K562 (cell line): ENCODE measurements around the gene GPHA2. TPM values are rescaled to one million over a fixed set of nuclear protein-coding genes. Genes with fewer than 3 reads are reported as not detected.
A peak's percentile ranks its signal among the peaks of the same experiment; 100 is the strongest.

ENCODE experiments used
- ATAC-seq: fragments of 200-7000 bp; cut with Tn5 transposase; 3 replicates; pipeline ENCODE4 v1.9.1; 2020; ENCODE audit warnings: moderate library complexity
- BruUV-seq: library from RNA; stranded (reverse); fragments of 400-500 nt; replicated peaks from 2 replicates; lab custom pipeline; 2021; lab: Mats Ljungman, UMichigan
- CTCF ChIA-PET: fragments of 300-600 bp; formaldehyde crosslinking; extraction: SDS; loops from one replicate; lab custom pipeline; 2021; ENCODE audit warnings: low intra/inter-chr PET ratio; lab: Yijun Ruan, JAX
- POLR2A ChIA-PET: fragments of 300-600, 350-650 bp; sonication (Branson Sonifier 250); formaldehyde crosslinking; extraction: SDS; loops from one replicate; lab custom pipeline; 2021; ENCODE audit warnings: antibody characterized with exemption, inconsistent platforms; lab: Yijun Ruan, JAX
- DNase-seq, 4 experiments: peaks; one replicate each; pipeline versions ENCODE4 v3.0.0 to v3.0.0-alpha.2; 2011 to 2018; ENCODE audit warnings: low spot score in 3 of 4, mixed read lengths in 3 of 4; ENCODE audit errors: extremely low read depth in 1 of 4
- FAIRE-seq: peaks from 2 replicates; lab custom pipeline; 2011; peaks lifted over from hg19 to GRCh38; lab: Jason Lieb, UNC
- H2AFZ ChIP-seq: 2 replicates; pipeline ENCODE4 v1.6.0; 2011; ENCODE audit warnings: low read depth, low read length, control low read depth, inconsistent platforms
- H3K27ac ChIP-seq: fragments of 200-600 bp; 3 replicates; pipeline ENCODE4 v1.8.0; 2011; ENCODE audit warnings: low read depth, mild to moderate bottlenecking, control low read depth, inconsistent platforms, low read length, moderate library complexity, mixed read lengths; ENCODE audit errors: extremely low read depth
- H3K27me3 ChIP-seq, 2 experiments: fragments of 300-600 bp in 1 of 2; 2 replicates in 1 of 2; 3 replicates in 1 of 2; pipeline versions ENCODE4 v1.6.0 to v1.8.0; 2011; ENCODE audit warnings: inconsistent platforms in 2 of 2, low read length in 2 of 2, mild to moderate bottlenecking in 1 of 2, mixed read lengths in 1 of 2, moderate library complexity in 1 of 2; ENCODE audit not compliant: control insufficient read depth in 2 of 2, insufficient read depth in 2 of 2
- H3K36me3 ChIP-seq: fragments of 300-600 bp; 3 replicates; pipeline ENCODE4 v1.8.0; 2011; ENCODE audit warnings: mild to moderate bottlenecking, low read length, inconsistent platforms; ENCODE audit not compliant: control insufficient read depth, insufficient read depth
- H3K4me1 ChIP-seq, 2 experiments: fragments of 200-600 bp in 1 of 2; replicated peaks in 1 of 2; 2 replicates in 1 of 2; 3 replicates in 1 of 2; pipeline versions ENCODE4 v1.5.1 to v1.8.0; 2011; ENCODE audit warnings: inconsistent platforms in 2 of 2, low read length in 2 of 2, mild to moderate bottlenecking in 1 of 2, mixed read lengths in 1 of 2, moderate library complexity in 1 of 2; ENCODE audit not compliant: control insufficient read depth in 2 of 2, insufficient read depth in 2 of 2
- H3K4me2 ChIP-seq: 2 replicates; pipeline ENCODE4 v1.6.1; 2011; ENCODE audit warnings: low read length, control low read depth, inconsistent platforms, mixed read lengths; ENCODE audit not compliant: insufficient read depth
- H3K4me3 ChIP-seq: fragments of 200-600 bp; sonication (generic), shearing (Covaris generic); 2 replicates; pipeline ENCODE4 v1.5.1; 2016; ENCODE audit warnings: control low read depth, inconsistent platforms
- H3K79me2 ChIP-seq: fragments of 200-600 bp; 3 replicates; pipeline ENCODE4 v1.8.0; 2011; ENCODE audit warnings: low read length, inconsistent platforms; ENCODE audit not compliant: control insufficient read depth, insufficient read depth
- H3K9ac ChIP-seq, 2 experiments: 2 replicates each; pipeline versions ENCODE4 v1.6.0 to v1.6.1; 2011; ENCODE audit warnings: low read depth in 2 of 2, low read length in 2 of 2, control low read depth in 1 of 2, inconsistent platforms in 1 of 2, mild to moderate bottlenecking in 1 of 2, mixed read lengths in 1 of 2; ENCODE audit not compliant: insufficient read depth in 1 of 2
- H3K9me1 ChIP-seq: one replicate; pipeline ENCODE4 v1.6.0; 2011; ENCODE audit warnings: inconsistent platforms, mild to moderate bottlenecking, low read length, moderate library complexity; ENCODE audit not compliant: control insufficient read depth, insufficient read depth
- H3K9me3 ChIP-seq: replicated peaks from 2 replicates; pipeline ENCODE4 v1.5.1; 2011; ENCODE audit warnings: low read depth, low read length, inconsistent platforms; ENCODE audit not compliant: control insufficient read depth, insufficient read depth
- H4K20me1 ChIP-seq: replicated peaks from 2 replicates; pipeline ENCODE4 v1.6.1; 2011; ENCODE audit warnings: low read length, inconsistent platforms, mixed read lengths; ENCODE audit not compliant: control insufficient read depth, insufficient read depth
- AFF1 ChIP-seq, 2 experiments: fragments of 450-650 bp; IDR thresholded peaks; 2 replicates each; pipeline ENCODE4 v1.6.1; 2018; ENCODE audit warnings: mild to moderate bottlenecking in 2 of 2, low read depth in 1 of 2; ENCODE audit not compliant: partially characterized antibody in 2 of 2
- AFF4 ChIP-seq: sonication (generic); formaldehyde crosslinking; IDR thresholded peaks from 2 replicates; pipeline ENCODE4 v1.8.0; 2023; ENCODE audit warnings: mild to moderate bottlenecking, missing genetic modification reagents
- BRD4 ChIP-seq: fragments of 200-600 bp; sonication (generic); IDR thresholded peaks from 2 replicates; pipeline ENCODE4 v1.6.1; 2017; ENCODE audit warnings: inconsistent platforms
- C11orf30 ChIP-seq: fragments of 450-650 bp; IDR thresholded peaks from 2 replicates; pipeline ENCODE4 v1.6.1; 2016; ENCODE audit warnings: low read depth, mild to moderate bottlenecking
- EP400 ChIP-seq: fragments of 450-650 bp; IDR thresholded peaks from 2 replicates; pipeline ENCODE4 v1.6.1; 2017; ENCODE audit warnings: antibody characterized with exemption, mild to moderate bottlenecking, moderate library complexity
- L3MBTL2 ChIP-seq: fragments of 450-650 bp; IDR thresholded peaks from 2 replicates; pipeline ENCODE4 v1.6.1; 2016; ENCODE audit warnings: mild to moderate bottlenecking, moderate library complexity
- MTF1 ChIP-seq: fragments of 250-450 bp; sonication (Bioruptor Pico); IDR thresholded peaks from 2 replicates; pipeline ENCODE4 v1.9.0; 2021; ENCODE audit warnings: moderate library complexity, mild to moderate bottlenecking, inconsistent platforms, borderline replicate concordance
- SIX5 ChIP-seq, 2 experiments: IDR thresholded peaks; 2 replicates each; pipeline ENCODE4 v1.6.1; 2011; ENCODE audit warnings: low read length in 2 of 2, borderline replicate concordance in 1 of 2, low read depth in 1 of 2, mild to moderate bottlenecking in 1 of 2, moderate library complexity in 1 of 2; ENCODE audit not compliant: insufficient read depth in 1 of 2
- TBL1XR1 ChIP-seq, 2 experiments: IDR thresholded peaks; 2 replicates each; pipeline ENCODE4 v1.6.1; 2012; ENCODE audit warnings: improper control_type of control experiment in 2 of 2, low read length in 2 of 2, mild to moderate bottlenecking in 1 of 2
- TEAD4 ChIP-seq, 2 experiments: sonication (generic) in 1 of 2; formaldehyde crosslinking in 1 of 2; IDR thresholded peaks; 2 replicates each; pipeline versions ENCODE4 v1.6.1 to v1.8.0; 2012 to 2022; ENCODE audit warnings: borderline replicate concordance in 1 of 2, inconsistent platforms in 1 of 2, low read length in 1 of 2, mild to moderate bottlenecking in 1 of 2, missing genetic modification reagents in 1 of 2
- ZBTB17 ChIP-seq: fragments of 450-650 bp; formaldehyde crosslinking; IDR thresholded peaks from 2 replicates; pipeline ENCODE4 v1.4.0; 2020; ENCODE audit warnings: mild to moderate bottlenecking
- ZNF561 ChIP-seq: fragments of 450-650 bp; formaldehyde crosslinking; conservative IDR thresholded peaks from 2 replicates; pipeline ENCODE4 v1.4.0; 2020; ENCODE audit warnings: mild to moderate bottlenecking, moderate library complexity
- WGBS: fragments of 100-300 bp; shearing (Covaris generic); methylation state at CpG from one replicate; pipeline ENCODE4 v1.1.6; 2016; ENCODE audit warnings: low coverage, mixed read lengths; ENCODE audit not compliant: insufficient coverage; ENCODE audit errors: missing lambda C conversion rate; 5-methylcytosine and 5-hydroxymethylcytosine counted together
- in situ Hi-C: fragments of 300-500 bp; cut with MboI; formaldehyde crosslinking; loops from 4 replicates; pipeline ENCODE4 v1.15.0; 2018; ENCODE audit warnings: inconsistent platforms, mixed read lengths
- intact Hi-C: fragments of 100-400 bp; cut with micrococcal nuclease; formaldehyde crosslinking; loops from 2 replicates; pipeline ENCODE4 v1.14.2; 2022
- polyA plus RNA-seq, 8 experiments: library from polyadenylated mRNA; depleted of rRNA in 4 of 8; stranded (reverse) in 5 of 8; unstranded in 3 of 8; fragments of >200 nt; fragmentation: Nextera tagmentation in 2 of 8; fragmentation: Illumina TruSeq in 1 of 8; extraction: Ambion mirVana in 2 of 8; extraction: Trizol in 1 of 8; gene quantifications; 2 replicates each; pipeline versions ENCODE4 v1.2.1 to v1.2.3, GENCODE V29; 2011 to 2014; ENCODE audit warnings: inconsistent platforms in 1 of 8, missing spikeins in 1 of 8
- total RNA-seq, 7 experiments: library from RNA; depleted of rRNA in 6 of 7; stranded (reverse); fragments of >200 nt in 6 of 7; fragmentation: Illumina TruSeq in 2 of 7; extraction: Trizol in 2 of 7; gene quantifications; 2 replicates each; pipeline versions ENCODE4 v1.2.1 to v1.2.3, GENCODE V29; 2011 to 2021; ENCODE audit warnings: low replicate concordance in 1 of 7

The GPHA2 gene
- total and polyA plus RNA-seq, 9 of the 15 experiments (the other 6 are each of a cell fraction or from before 2014, with no cell fraction given) = 0.17 to 0.22 TPM; not detected in 7

- TF ChIP-seq AFF1 (IDR thresholded peaks at IDR 0.05; ENCODE audit: low read depth in 1 of 2, partially characterized antibody in 2 of 2) = peak in 1 of 2 experiments; percentile 90
- TF ChIP-seq ZNF561 = no peak
- TF ChIP-seq L3MBTL2 = peak; percentile 24; the same call in 1 of the 2 replicates
Measured at GRCh38 chr11:64947208-64947814, 11.6 kb upstream of the GPHA2 start (continued).

GRCh38 chr11:64936539-64936938, 846 bp upstream of the GPHA2 start:
- 46% methylated on average over 4 of the region's 4 CpGs for WGBS
- ChIA-PET POLR2A (interaction anchor here (0.6 to 2.3 kb wide), 8 partner anchors 9 to 176 kb away, joined by 3 to 8 read pairs (median 4); partner anchors contain the start of gene SAC3D1), CTCF (no interaction called here)
- DNase-seq (no peak), ATAC-seq (no peak; the same call in 1 of the 3 replicates), FAIRE-seq (no peak)
- no peak overlapping the region for H2AFZ ChIP-seq
- H3K79me2 ChIP-seq = no peaks in the 10 kb centered on the region
- H3K36me3 ChIP-seq = 0 out of 3 replicates have a peak, but pooled peaks cover 3% of the 10 kb centered on the region
- peaks cover 8 to 28% of the 10 kb centered on the region in 2 experiments; a peak in 4 of 5 replicates for H3K4me1 ChIP-seq
- H3K9me1 ChIP-seq = no peaks in the 10 kb centered on the region
- intact Hi-C loops = no loop called here
- no peaks in the 10 kb centered on the region for H3K9me3 ChIP-seq
- H3K4me3 ChIP-seq = no peak overlapping the region
- no TSS peak for BruUV-seq
- H3K4me2 ChIP-seq = no peak overlapping the region
- H3K27me3 ChIP-seq = no peaks in the 10 kb centered on the region; a peak in 1 of 5 replicates
- in situ Hi-C loops = no loop called here
- no peak overlapping the region; a peak in 1 of 4 replicates for H3K9ac ChIP-seq
- no peak overlapping the region for H3K27ac ChIP-seq
- H4K20me1 ChIP-seq = no peaks in the 10 kb centered on the region; the same call in 1 of the 2 replicates
- TF ChIP-seq SIX5 (IDR thresholded peaks at IDR 0.05; ENCODE audit: borderline replicate concordance in 1 of 2, insufficient read depth in 1 of 2, low read depth in 1 of 2, low read length in 2 of 2) (no peak), BRD4 (no peak), C11orf30 (no peak), AFF4 (CRISPR knock-in tag) (no peak), TEAD4 (IDR thresholded peaks at IDR 0.05; ENCODE audit: low read length) (no peak), TEAD4 (CRISPR knock-in tag; IDR thresholded peaks at IDR 0.05; ENCODE audit: borderline replicate concordance) (no peak), ZBTB17 (CRISPR knock-in tag) (no peak), TBL1XR1 (IDR thresholded peaks at IDR 0.05; ENCODE audit: low read length in 2 of 2) (no peak), MTF1 (no peak), EP400 (no peak)
